ENCODE results near the gene GFI1B. TPM values are rescaled to one million over a fixed set of nuclear protein-coding genes. Genes with fewer than 3 reads are reported as not detected.

Gene GFI1B
- polyA plus RNA-seq (2013): 42.2 TPM

GRCh38 chr9:132978451-132979131 is at the start of gene GFI1B:
TSS of gene GFI1B (plus strand) at chr9:132978694. CDS start at chr9:132986679, 7,985 bp downstream.
- Histone ChIP-seq H3K4me1 (ENCODE audit: control extremely low read depth in 1 of 4, control insufficient read depth in 4 of 4, insufficient read depth in 4 of 4, low read length in 3 of 4) (peaks cover 17 to 74% (median 60%) of the 10 kb centered on the region in 4 experiments), H3K27me3 (replicated peaks in 2 of 5; ENCODE audit: control insufficient read depth in 4 of 5, insufficient read depth in 5 of 5, low read length in 4 of 5) (no peaks in the 10 kb centered on the region), H3K4me3 (ENCODE audit: control insufficient read depth in 1 of 7, extremely low read depth in 1 of 7, insufficient read depth in 4 of 7, low read depth in 2 of 7, low read length in 6 of 7) (peak within 1 kb of the TSS; percentile 48 to 97 (median 84)), H3K27ac (ENCODE audit: insufficient read depth in 1 of 2, low read depth in 1 of 2, low read length in 2 of 2, poor library complexity in 1 of 2, severe bottlenecking in 2 of 2) (peak within 1 kb of the TSS; percentile 36 to 83), H3K9me3 (ENCODE audit: control extremely low read depth in 1 of 5, control insufficient read depth in 4 of 5, insufficient read depth in 2 of 5, low read depth in 1 of 5, low read length in 4 of 5) (no peaks in the 10 kb centered on the region), H3K36me3 (ENCODE audit: control insufficient read depth in 4 of 4, insufficient read depth in 4 of 4, low read length in 3 of 4) (peaks cover 0 to under 1% (median 0%) of the 10 kb centered on the region in 4 experiments)
- POLR2A ChIA-PET: interaction anchor here (1.1 to 8.7 kb wide), 3 partner anchors 14 to 43 kb away, joined by 5 to 78 read pairs (median 6); no protein-coding TSS in a partner anchor
- DNase-seq: peak; percentile 63 to 78 (median 73)
- CTCF ChIA-PET: interaction anchor here (1.3 to 12.4 kb wide), 6 partner anchors 17 to 52 kb away, joined by 3 to 144 read pairs (median 54); partner anchors contain the start of gene GTF3C5
- WGBS (ENCODE audit: insufficient coverage): under 1% methylated on average over 26 of the region's 26 CpGs

- CTCF ChIA-PET: interaction anchor here (1.3 kb wide), 1 partner anchor 26 kb away, joined by 3 read pairs; no protein-coding TSS in a partner anchor
Observed at GRCh38 chr9:132931178-132931735, 47.2 kb upstream of the GFI1B start.

GRCh38 chr9:132935026-132935425 is 43.5 kb upstream of the GFI1B start:
- Histone ChIP-seq H3K4me1 (ENCODE audit: control extremely low read depth in 1 of 4, control insufficient read depth in 4 of 4, insufficient read depth in 4 of 4, low read length in 3 of 4) (peaks cover 0 to 4% (median 0%) of the 10 kb centered on the region in 4 experiments), H3K27me3 (replicated peaks in 2 of 5; ENCODE audit: control insufficient read depth in 4 of 5, insufficient read depth in 5 of 5, low read length in 4 of 5) (no peaks in the 10 kb centered on the region), H3K4me3 (ENCODE audit: control insufficient read depth in 1 of 7, extremely low read depth in 1 of 7, insufficient read depth in 4 of 7, low read depth in 2 of 7, low read length in 6 of 7) (no peak overlapping the region), H3K9me3 (ENCODE audit: control extremely low read depth in 1 of 5, control insufficient read depth in 4 of 5, insufficient read depth in 2 of 5, low read depth in 1 of 5, low read length in 4 of 5) (no peaks in the 10 kb centered on the region), H3K36me3 (ENCODE audit: control insufficient read depth in 4 of 4, insufficient read depth in 4 of 4, low read length in 3 of 4) (peaks cover 0 to 29% (median 7%) of the 10 kb centered on the region in 4 experiments), H3K27ac (ENCODE audit: insufficient read depth in 1 of 2, low read depth in 1 of 2, low read length in 2 of 2, poor library complexity in 1 of 2, severe bottlenecking in 2 of 2) (no peak overlapping the region)
- DNase-seq: no peak
- 97% methylated on average over 5 of the region's 6 CpGs for WGBS (ENCODE audit: insufficient coverage)
- CTCF ChIA-PET: interaction anchor here (0.8 to 1.6 kb wide), 7 partner anchors 10 to 42 kb away, joined by 3 to 5 read pairs (median 4); partner anchors contain the start of gene TSC1
- POLR2A ChIA-PET: no interaction called here

More at GRCh38 chr9:132931178-132931735, 47.2 kb upstream of the GFI1B start:
- peaks cover 10 to 53% (median 29%) of the 10 kb centered on the region in 4 experiments for H3K36me3 ChIP-seq (ENCODE audit: control insufficient read depth in 4 of 4, insufficient read depth in 4 of 4, low read length in 3 of 4)
- no peaks in the 10 kb centered on the region for H3K9me3 ChIP-seq (ENCODE audit: control extremely low read depth in 1 of 5, control insufficient read depth in 4 of 5, insufficient read depth in 2 of 5, low read depth in 1 of 5, low read length in 4 of 5)
- no peaks in the 10 kb centered on the region for H3K4me1 ChIP-seq (ENCODE audit: control extremely low read depth in 1 of 4, control insufficient read depth in 4 of 4, insufficient read depth in 4 of 4, low read length in 3 of 4)
- H3K4me3 ChIP-seq (ENCODE audit: control insufficient read depth in 1 of 7, extremely low read depth in 1 of 7, insufficient read depth in 4 of 7, low read depth in 2 of 7, low read length in 6 of 7): no peak overlapping the region
- POLR2A ChIA-PET: no interaction called here
- H3K27ac ChIP-seq (ENCODE audit: insufficient read depth in 1 of 2, low read depth in 1 of 2, low read length in 2 of 2, poor library complexity in 1 of 2, severe bottlenecking in 2 of 2): no peak overlapping the region
- 100% methylated on average over 4 of the region's 9 CpGs for WGBS (ENCODE audit: insufficient coverage)
- no peaks in the 10 kb centered on the region for H3K27me3 ChIP-seq (replicated peaks in 2 of 5; ENCODE audit: control insufficient read depth in 4 of 5, insufficient read depth in 5 of 5, low read length in 4 of 5)
- no peak for DNase-seq

GRCh38 chr9:132937463-132937901 is 41.0 kb upstream of the GFI1B start:
- no peak for DNase-seq
- no peaks in the 10 kb centered on the region for H3K27me3 ChIP-seq (replicated peaks in 2 of 5; ENCODE audit: control insufficient read depth in 4 of 5, insufficient read depth in 5 of 5, low read length in 4 of 5)
- no peak overlapping the region for H3K27ac ChIP-seq (ENCODE audit: insufficient read depth in 1 of 2, low read depth in 1 of 2, low read length in 2 of 2, poor library complexity in 1 of 2, severe bottlenecking in 2 of 2)
- H3K9me3 ChIP-seq (ENCODE audit: control extremely low read depth in 1 of 5, control insufficient read depth in 4 of 5, insufficient read depth in 2 of 5, low read depth in 1 of 5, low read length in 4 of 5): no peaks in the 10 kb centered on the region
- H3K36me3 ChIP-seq (ENCODE audit: control insufficient read depth in 4 of 4, insufficient read depth in 4 of 4, low read length in 3 of 4): peaks cover 0 to 17% (median 7%) of the 10 kb centered on the region in 4 experiments
- WGBS (ENCODE audit: insufficient coverage): 96% methylated on average over 4 of the region's 7 CpGs
- ChIA-PET CTCF (no interaction called here), POLR2A (no interaction called here)
- H3K4me1 ChIP-seq (ENCODE audit: control extremely low read depth in 1 of 4, control insufficient read depth in 4 of 4, insufficient read depth in 4 of 4, low read length in 3 of 4): peaks cover 0 to 6% (median 1%) of the 10 kb centered on the region in 4 experiments
- H3K4me3 ChIP-seq (ENCODE audit: control insufficient read depth in 1 of 7, extremely low read depth in 1 of 7, insufficient read depth in 4 of 7, low read depth in 2 of 7, low read length in 6 of 7): no peak overlapping the region

GRCh38 chr9:132939169-132939568 is 39.3 kb upstream of the GFI1B start:
- CTCF ChIA-PET: interaction anchor here (0.7 to 1.0 kb wide), 2 partner anchors 21 to 23 kb away, joined by 3 read pairs; no protein-coding TSS in a partner anchor
- DNase-seq: no peak

GRCh38 chr9:132942541-132943182 is 35.8 kb upstream of the GFI1B start:
- H3K27ac ChIP-seq (ENCODE audit: insufficient read depth in 1 of 2, low read depth in 1 of 2, low read length in 2 of 2, poor library complexity in 1 of 2, severe bottlenecking in 2 of 2): peak overlapping the region in 1 of 2 experiments; percentile 35
- POLR2A ChIA-PET: no interaction called here
- CTCF ChIA-PET: interaction anchor here (0.8 to 1.6 kb wide), 3 partner anchors 8 to 54 kb away, joined by 3 read pairs; no protein-coding TSS in a partner anchor
- H3K27me3 ChIP-seq (replicated peaks in 2 of 5; ENCODE audit: control insufficient read depth in 4 of 5, insufficient read depth in 5 of 5, low read length in 4 of 5): no peaks in the 10 kb centered on the region
- peak overlapping the region in 1 of 7 experiments; percentile 94 for H3K4me3 ChIP-seq (ENCODE audit: control insufficient read depth in 1 of 7, extremely low read depth in 1 of 7, insufficient read depth in 4 of 7, low read depth in 2 of 7, low read length in 6 of 7)
- no peak for DNase-seq
- H3K36me3 ChIP-seq (ENCODE audit: control insufficient read depth in 4 of 4, insufficient read depth in 4 of 4, low read length in 3 of 4): no peaks in the 10 kb centered on the region
- H3K4me1 ChIP-seq (ENCODE audit: control extremely low read depth in 1 of 4, control insufficient read depth in 4 of 4, insufficient read depth in 4 of 4, low read length in 3 of 4): peaks cover 7 to 23% (median 18%) of the 10 kb centered on the region in 4 experiments
- 67% methylated on average over 1 of the region's 5 CpGs for WGBS (ENCODE audit: insufficient coverage)
- no peaks in the 10 kb centered on the region for H3K9me3 ChIP-seq (ENCODE audit: control extremely low read depth in 1 of 5, control insufficient read depth in 4 of 5, insufficient read depth in 2 of 5, low read depth in 1 of 5, low read length in 4 of 5)

More at GRCh38 chr9:132939169-132939568, 39.3 kb upstream of the GFI1B start:
- POLR2A ChIA-PET: interaction anchor here (0.7 kb wide), 1 partner anchor 31 kb away, joined by 6 read pairs; no protein-coding TSS in a partner anchor
- Histone ChIP-seq H3K36me3 (ENCODE audit: control insufficient read depth in 4 of 4, insufficient read depth in 4 of 4, low read length in 3 of 4) (peaks cover 0 to 9% (median 3%) of the 10 kb centered on the region in 4 experiments), H3K27ac (ENCODE audit: insufficient read depth in 1 of 2, low read depth in 1 of 2, low read length in 2 of 2, poor library complexity in 1 of 2, severe bottlenecking in 2 of 2) (no peak overlapping the region), H3K9me3 (ENCODE audit: control extremely low read depth in 1 of 5, control insufficient read depth in 4 of 5, insufficient read depth in 2 of 5, low read depth in 1 of 5, low read length in 4 of 5) (no peaks in the 10 kb centered on the region), H3K4me1 (ENCODE audit: control extremely low read depth in 1 of 4, control insufficient read depth in 4 of 4, insufficient read depth in 4 of 4, low read length in 3 of 4) (peaks cover 7 to 20% (median 13%) of the 10 kb centered on the region in 4 experiments), H3K4me3 (ENCODE audit: control insufficient read depth in 1 of 7, extremely low read depth in 1 of 7, insufficient read depth in 4 of 7, low read depth in 2 of 7, low read length in 6 of 7) (no peak overlapping the region), H3K27me3 (replicated peaks in 2 of 5; ENCODE audit: control insufficient read depth in 4 of 5, insufficient read depth in 5 of 5, low read length in 4 of 5) (no peaks in the 10 kb centered on the region)
- WGBS (ENCODE audit: insufficient coverage): 100% methylated on average over 1 of the region's 1 CpG

Measured in common myeloid progenitor, CD34-positive (primary cell).